ENCODE measurements around the gene PLD5. TPM values are rescaled to one million over a fixed set of nuclear protein-coding genes. Genes with fewer than 3 reads are reported as not detected.
"Not testable (repeated sequence)": the region's sequence is repeated elsewhere in the genome, so short reads cannot be mapped to it uniquely, and the experiment has no call there.

The PLD5 gene
- polyA plus RNA-seq, 3 donors: not detected

- Histone ChIP-seq H3K9me3 (replicated peaks in 1 of 2; ENCODE audit: control insufficient read depth in 1 of 2, insufficient read depth in 1 of 2, low read length in 2 of 2) (no peaks in the 10 kb centered on the region), H3K4me1 (ENCODE audit: control insufficient read depth in 1 of 2, insufficient read depth in 2 of 2, low read length in 2 of 2) (no peaks in the 10 kb centered on the region), H3K27ac (ENCODE audit: low read depth in 1 of 2, low read length in 2 of 2) (no peak overlapping the region), H3K36me3 (replicated peaks in 1 of 2; ENCODE audit: control insufficient read depth in 1 of 2, insufficient read depth in 2 of 2, low read length in 2 of 2) (no peaks in the 10 kb centered on the region), H3K9ac (ENCODE audit: insufficient read depth, low read length, poor library complexity, severe bottlenecking) (no peak overlapping the region), H4K20me1 (ENCODE audit: insufficient read depth, low read length) (no peaks in the 10 kb centered on the region), H3K27me3 (ENCODE audit: control insufficient read depth in 2 of 2, insufficient read depth in 2 of 2, low read length in 2 of 2) (no peaks in the 10 kb centered on the region), H3K4me3 (replicated peaks in 1 of 3; ENCODE audit: low read depth in 2 of 3, low read length in 3 of 3) (no peak overlapping the region), H3K79me2 (ENCODE audit: insufficient read depth, low read length) (no peaks in the 10 kb centered on the region), H2AFZ (ENCODE audit: insufficient read depth, low read depth, low read length, poor library complexity, severe bottlenecking) (no peak overlapping the region), H3K4me2 (replicated peaks; ENCODE audit: extremely low read depth, low read length, poor library complexity, severe bottlenecking) (no peak overlapping the region)
- no peak for TF ChIP-seq CTCF (IDR thresholded peaks at IDR 0.05)
- intact Hi-C loops (cut with micrococcal nuclease): no loop called here
- no peaks in the 10 kb centered on the region for H3K27me3 Mint-ChIP-seq (ENCODE audit: low read depth in 3 of 3)
- H3K4me1 Mint-ChIP-seq: no peaks in the 10 kb centered on the region
- no CpG with 5 or more reads among the region's 3 CpGs for WGBS (ENCODE audit: insufficient coverage)
- H3K36me3 Mint-ChIP-seq: no peaks in the 10 kb centered on the region
- no peak overlapping the region for H3K4me3 Mint-ChIP-seq
- no peak overlapping the region for H3K27ac Mint-ChIP-seq
- DNase-seq: no peak
- H3K9me3 Mint-ChIP-seq: peaks cover 0 to 6% (median 2%) of the 10 kb centered on the region in 7 donors
Measured at GRCh38 chr1:242228991-242229390, 295.5 kb downstream of the PLD5 start.

GRCh38 chr1:242225767-242226573, 298.5 kb downstream of the PLD5 start:
- Mint-ChIP-seq H3K36me3 (no peaks in the 10 kb centered on the region), H3K4me1 (no peaks in the 10 kb centered on the region), H3K27ac (no peak overlapping the region), H3K4me3 (no peak overlapping the region), H3K27me3 (ENCODE audit: low read depth in 3 of 3) (no peaks in the 10 kb centered on the region), H3K9me3 (peaks cover 0 to 8% (median 0%) of the 10 kb centered on the region in 7 donors)
- TF ChIP-seq CTCF (IDR thresholded peaks at IDR 0.05): no peak
- intact Hi-C loops (cut with micrococcal nuclease): no loop called here
- H3K4me2 ChIP-seq (replicated peaks; ENCODE audit: extremely low read depth, low read length, poor library complexity, severe bottlenecking): no peak overlapping the region
- no peaks in the 10 kb centered on the region for H3K9me3 ChIP-seq (replicated peaks in 1 of 2; ENCODE audit: control insufficient read depth in 1 of 2, insufficient read depth in 1 of 2, low read length in 2 of 2)
- no peaks in the 10 kb centered on the region for H4K20me1 ChIP-seq (ENCODE audit: insufficient read depth, low read length)
- WGBS (ENCODE audit: insufficient coverage): 100% methylated on average over 4 of the region's 9 CpGs
- H3K27ac ChIP-seq (ENCODE audit: low read depth in 1 of 2, low read length in 2 of 2): no peak overlapping the region
- no peaks in the 10 kb centered on the region for H3K4me1 ChIP-seq (ENCODE audit: control insufficient read depth in 1 of 2, insufficient read depth in 2 of 2, low read length in 2 of 2)
- no peak overlapping the region for H3K9ac ChIP-seq (ENCODE audit: insufficient read depth, low read length, poor library complexity, severe bottlenecking)
- H3K79me2 ChIP-seq (ENCODE audit: insufficient read depth, low read length): no peaks in the 10 kb centered on the region
- H3K36me3 ChIP-seq (replicated peaks in 1 of 2; ENCODE audit: control insufficient read depth in 1 of 2, insufficient read depth in 2 of 2, low read length in 2 of 2): no peaks in the 10 kb centered on the region
- no peaks in the 10 kb centered on the region for H3K27me3 ChIP-seq (ENCODE audit: control insufficient read depth in 2 of 2, insufficient read depth in 2 of 2, low read length in 2 of 2)
- no peak for DNase-seq
- H2AFZ ChIP-seq (ENCODE audit: insufficient read depth, low read depth, low read length, poor library complexity, severe bottlenecking): no peak overlapping the region
- no peak overlapping the region for H3K4me3 ChIP-seq (replicated peaks in 1 of 3; ENCODE audit: low read depth in 2 of 3, low read length in 3 of 3)

- H2AFZ ChIP-seq (ENCODE audit: insufficient read depth, low read depth, low read length, poor library complexity, severe bottlenecking); H3K4me2 ChIP-seq (replicated peaks; ENCODE audit: extremely low read depth, low read length, poor library complexity, severe bottlenecking); H3K27ac ChIP-seq (ENCODE audit: low read depth in 1 of 2, low read length in 2 of 2); H3K9ac ChIP-seq (ENCODE audit: insufficient read depth, low read length, poor library complexity, severe bottlenecking); H3K9me3 ChIP-seq (replicated peaks in 1 of 2; ENCODE audit: control insufficient read depth in 1 of 2, insufficient read depth in 1 of 2, low read length in 2 of 2); H4K20me1 ChIP-seq (ENCODE audit: insufficient read depth, low read length); intact Hi-C loops (cut with micrococcal nuclease); H3K9me3 Mint-ChIP-seq; H3K27me3 Mint-ChIP-seq (ENCODE audit: low read depth in 3 of 3); H3K4me1 ChIP-seq (ENCODE audit: control insufficient read depth in 1 of 2, insufficient read depth in 2 of 2, low read length in 2 of 2); H3K36me3 ChIP-seq (replicated peaks in 1 of 2; ENCODE audit: control insufficient read depth in 1 of 2, insufficient read depth in 2 of 2, low read length in 2 of 2); H3K79me2 ChIP-seq (ENCODE audit: insufficient read depth, low read length); H3K4me1 Mint-ChIP-seq; H3K27me3 ChIP-seq (ENCODE audit: control insufficient read depth in 2 of 2, insufficient read depth in 2 of 2, low read length in 2 of 2); DNase-seq; H3K4me3 ChIP-seq (replicated peaks in 1 of 3; ENCODE audit: low read depth in 2 of 3, low read length in 3 of 3); H3K36me3 Mint-ChIP-seq; H3K27ac Mint-ChIP-seq; H3K4me3 Mint-ChIP-seq: not testable (repeated sequence)
- 92% methylated on average over 2 of the region's 16 CpGs for WGBS (ENCODE audit: insufficient coverage)
Measured at GRCh38 chr1:242224878-242225766, 299.4 kb downstream of the PLD5 start.
